NCI-H1436 (cell line): Measurements from ENCODE around the gene BMP10.

ENCODE experiments used
- DNase-seq: peaks from one replicate; lab custom pipeline; 2025; lab: John Stamatoyannopoulos, UW

BMP10 gene

DNA sequence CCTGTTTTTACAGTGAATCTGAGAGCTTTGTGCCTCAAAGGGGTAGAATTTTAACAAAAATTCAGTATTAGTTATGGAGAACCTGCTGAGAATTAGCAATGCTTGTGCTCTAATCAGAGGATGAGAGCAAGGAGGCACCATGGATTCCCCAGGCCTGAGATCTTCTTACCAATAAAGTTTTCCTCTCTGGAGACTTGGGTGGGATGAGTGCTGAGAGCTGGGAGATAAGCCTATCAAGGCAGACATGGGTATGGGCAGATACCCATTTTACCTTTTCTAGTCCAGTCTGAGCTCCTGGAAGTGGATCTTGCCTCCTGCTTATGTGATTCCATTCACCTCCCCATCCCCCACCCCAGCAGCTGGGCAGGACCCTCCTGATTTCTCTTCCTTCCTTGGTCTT is 53.9 kb downstream of the BMP10 start:
- DNase-seq, result no peak
